PC-3 (cell line): ENCODE results near the gene SH3D19.

Source experiments
- EZH2phosphoT487 ChIP-seq: fragments of 300-600 bp; sonication (generic); IDR thresholded peaks from 2 replicates; pipeline ENCODE4 v1.6.1; 2018; ENCODE audit warnings: mild to moderate bottlenecking, antibody characterized with exemption, low read length, borderline replicate concordance
- TF ChIP-seq, protein P1 (sequence below): fragments of 300-600 bp; sonication (generic); conservative IDR thresholded peaks from 2 replicates; pipeline ENCODE4 v1.5.1; 2017; ENCODE audit warnings: antibody characterized with exemption, low read depth, mild to moderate bottlenecking, low read length

DNA sequence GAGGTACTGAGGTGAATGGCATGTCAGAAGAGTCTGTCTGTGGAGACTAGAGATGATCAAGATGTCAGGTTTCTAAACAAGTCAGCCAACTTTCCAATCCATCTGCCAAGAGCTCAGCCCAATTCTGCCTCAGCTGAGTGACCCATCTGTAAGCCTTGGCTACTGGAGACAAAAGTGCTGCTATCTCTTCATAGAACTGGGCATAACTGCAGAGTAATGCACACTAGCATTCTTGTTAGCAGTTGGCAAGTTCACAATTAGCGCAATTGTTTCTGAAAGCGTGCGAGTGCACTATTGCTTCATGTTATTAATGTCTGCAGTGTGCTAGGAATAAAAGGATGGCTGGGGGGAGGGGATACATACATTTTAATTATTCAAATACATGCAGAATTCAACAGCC, 32.9 kb upstream of the SH3D19 start:
- TF ChIP-seq, protein P1, sequence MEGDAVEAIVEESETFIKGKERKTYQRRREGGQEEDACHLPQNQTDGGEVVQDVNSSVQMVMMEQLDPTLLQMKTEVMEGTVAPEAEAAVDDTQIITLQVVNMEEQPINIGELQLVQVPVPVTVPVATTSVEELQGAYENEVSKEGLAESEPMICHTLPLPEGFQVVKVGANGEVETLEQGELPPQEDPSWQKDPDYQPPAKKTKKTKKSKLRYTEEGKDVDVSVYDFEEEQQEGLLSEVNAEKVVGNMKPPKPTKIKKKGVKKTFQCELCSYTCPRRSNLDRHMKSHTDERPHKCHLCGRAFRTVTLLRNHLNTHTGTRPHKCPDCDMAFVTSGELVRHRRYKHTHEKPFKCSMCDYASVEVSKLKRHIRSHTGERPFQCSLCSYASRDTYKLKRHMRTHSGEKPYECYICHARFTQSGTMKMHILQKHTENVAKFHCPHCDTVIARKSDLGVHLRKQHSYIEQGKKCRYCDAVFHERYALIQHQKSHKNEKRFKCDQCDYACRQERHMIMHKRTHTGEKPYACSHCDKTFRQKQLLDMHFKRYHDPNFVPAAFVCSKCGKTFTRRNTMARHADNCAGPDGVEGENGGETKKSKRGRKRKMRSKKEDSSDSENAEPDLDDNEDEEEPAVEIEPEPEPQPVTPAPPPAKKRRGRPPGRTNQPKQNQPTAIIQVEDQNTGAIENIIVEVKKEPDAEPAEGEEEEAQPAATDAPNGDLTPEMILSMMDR: no peak
- TF ChIP-seq EZH2phosphoT487: no peak
